ENCODE results near the gene RAC2.

GRCh38 chr22:37224757-37225420 is 19.2 kb downstream of the RAC2 start:
- no peak for TF ChIP-seq CTCF (conservative IDR thresholded peaks at IDR 0.05; ENCODE audit: low read depth, low read length)
- TF ChIP-seq EZH2 (IDR thresholded peaks at IDR 0.05; ENCODE audit: low read length, unreplicated experiment), result no peak
